ENCODE data around the gene GPS1.
A peak's percentile ranks its signal among the peaks of the same experiment; 100 is the strongest.

GPS1 gene

GRCh38 chr17:82101767-82102679, 50.3 kb downstream of the GPS1 start:
- TF ChIP-seq EZH2phosphoT487 (conservative IDR thresholded peaks at IDR 0.05; ENCODE audit: low read length), result no peak
- TF ChIP-seq CTCF (IDR thresholded peaks at IDR 0.05; ENCODE audit: insufficient read depth, low read length, poor library complexity, severe bottlenecking), result no peak
- H3K36me3 ChIP-seq (ENCODE audit: low read length), result no peaks in the 10 kb centered on the region
- H3K9ac ChIP-seq (ENCODE audit: low read length), result no peak overlapping the region
- no peaks in the 10 kb centered on the region for H3K9me3 ChIP-seq (ENCODE audit: insufficient read depth, low read length)
- no peak overlapping the region for H3K4me3 ChIP-seq (ENCODE audit: insufficient read depth, low read length, poor library complexity, severe bottlenecking)
- H3K4me2 ChIP-seq (ENCODE audit: low read depth, low read length, poor library complexity, severe bottlenecking), result no peak overlapping the region
- no peaks in the 10 kb centered on the region for H4K20me1 ChIP-seq (ENCODE audit: low read depth, low read length)
- peaks cover 10% of the 10 kb centered on the region for H3K79me2 ChIP-seq (ENCODE audit: insufficient read depth, low read length)
- no peaks in the 10 kb centered on the region for H3K9me2 ChIP-seq (replicated peaks; ENCODE audit: insufficient read depth, low read length)
- H3F3A ChIP-seq (ENCODE audit: insufficient read depth), result peaks cover 36% of the 10 kb centered on the region
- no peaks in the 10 kb centered on the region for H3K27me3 ChIP-seq (ENCODE audit: low read length)
- H2AFZ ChIP-seq (ENCODE audit: low read depth, low read length, severe bottlenecking), result no peak overlapping the region
- peak overlapping the region; percentile 94 for H3K27ac ChIP-seq (ENCODE audit: low read depth, low read length)

DNA sequence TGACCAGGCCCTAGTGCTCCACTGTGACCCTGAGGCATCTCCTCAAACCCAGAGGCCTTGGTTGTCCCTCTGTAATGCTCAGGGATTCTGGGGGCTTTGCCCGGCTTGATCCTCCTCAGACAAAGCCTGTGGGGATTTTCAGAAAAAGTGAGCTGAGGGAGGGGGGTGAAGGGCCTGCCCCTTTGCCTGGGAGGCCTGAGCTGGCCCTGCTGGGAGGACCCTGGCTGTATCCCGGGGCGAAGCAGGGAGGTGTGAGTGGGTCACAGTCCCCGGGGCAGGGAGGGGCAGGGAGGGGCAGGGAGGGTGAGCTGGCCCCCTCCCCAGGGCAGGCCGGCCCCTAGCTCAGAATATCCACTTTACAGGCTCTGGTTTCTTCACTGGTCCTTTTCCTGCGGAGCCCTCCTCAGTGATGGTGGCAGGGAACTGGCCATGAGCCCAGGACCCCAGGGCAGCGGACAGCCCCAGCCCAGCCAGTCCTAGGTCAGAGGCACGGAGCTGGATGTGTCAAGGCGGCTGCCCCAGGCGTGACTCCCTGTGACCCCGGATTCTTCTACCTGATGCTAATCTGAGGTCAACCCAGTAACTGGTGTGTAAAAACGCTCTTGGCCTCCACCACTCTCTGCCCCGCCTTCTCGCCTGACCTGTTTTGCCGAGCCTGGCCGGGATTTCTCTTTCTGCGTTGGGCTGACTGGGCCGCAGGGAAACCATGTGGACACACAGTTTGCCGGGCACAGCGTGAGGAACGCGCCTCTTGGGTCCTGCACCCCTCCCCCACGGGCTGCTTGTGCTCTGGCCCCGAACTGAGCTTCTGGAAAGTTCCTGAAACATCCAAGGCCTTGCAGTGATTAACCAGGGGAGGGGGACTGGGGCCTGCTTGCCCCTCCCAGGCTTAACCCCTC, 52.1 kb downstream of the GPS1 start:
- Histone ChIP-seq H3K4me3 (ENCODE audit: insufficient read depth, low read length, poor library complexity, severe bottlenecking) (no peak overlapping the region), H3K9ac (ENCODE audit: low read length) (no peak overlapping the region), H4K20me1 (ENCODE audit: low read depth, low read length) (no peaks in the 10 kb centered on the region), H3K27me3 (ENCODE audit: low read length) (no peaks in the 10 kb centered on the region), H3K27ac (ENCODE audit: low read depth, low read length) (no peak overlapping the region), H3K9me3 (ENCODE audit: insufficient read depth, low read length) (no peaks in the 10 kb centered on the region), H3K4me2 (ENCODE audit: low read depth, low read length, poor library complexity, severe bottlenecking) (no peak overlapping the region), H3K36me3 (ENCODE audit: low read length) (no peaks in the 10 kb centered on the region), H2AFZ (ENCODE audit: low read depth, low read length, severe bottlenecking) (no peak overlapping the region), H3K9me2 (replicated peaks; ENCODE audit: insufficient read depth, low read length) (no peaks in the 10 kb centered on the region), H3K79me2 (ENCODE audit: insufficient read depth, low read length) (no peaks in the 10 kb centered on the region), H3F3A (ENCODE audit: insufficient read depth) (peaks cover 36% of the 10 kb centered on the region)
- TF ChIP-seq CTCF (IDR thresholded peaks at IDR 0.05; ENCODE audit: insufficient read depth, low read length, poor library complexity, severe bottlenecking) (no peak), EZH2phosphoT487 (conservative IDR thresholded peaks at IDR 0.05; ENCODE audit: low read length) (no peak)

DNA sequence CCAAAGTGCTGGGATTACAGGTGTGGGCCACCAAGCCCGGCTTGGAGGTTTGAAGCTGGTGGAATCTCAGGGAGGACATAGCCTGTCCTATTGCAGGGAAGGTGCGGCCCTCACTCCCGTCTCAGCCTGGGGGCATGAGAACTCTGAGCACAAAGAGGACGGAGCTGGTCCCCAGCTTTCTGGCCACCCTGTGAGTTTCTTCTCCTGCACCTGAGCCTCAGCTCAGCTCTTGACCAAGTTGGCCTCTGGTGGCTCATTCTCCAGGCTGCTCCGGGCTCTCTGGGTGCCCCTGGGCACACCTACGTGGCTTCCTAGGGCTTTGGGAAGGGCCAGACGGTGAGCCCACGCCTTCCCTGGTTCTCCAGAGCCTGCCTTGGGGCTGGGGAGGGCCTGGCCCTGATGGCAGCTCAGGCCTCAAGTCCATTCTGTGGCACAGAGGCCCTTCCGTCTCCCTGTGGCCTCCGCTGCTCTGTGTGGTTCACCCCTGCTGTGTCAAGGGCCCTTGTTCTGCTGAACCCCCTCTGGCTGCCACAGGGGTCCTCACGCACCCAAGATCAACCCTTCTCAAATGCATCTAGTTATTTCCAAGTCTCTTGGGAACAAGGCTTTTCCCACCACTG, 53.2 kb downstream of the GPS1 start:
- Histone ChIP-seq H3K9me2 (replicated peaks; ENCODE audit: insufficient read depth, low read length) (no peaks in the 10 kb centered on the region), H3K4me3 (ENCODE audit: insufficient read depth, low read length, poor library complexity, severe bottlenecking) (no peak overlapping the region), H3K79me2 (ENCODE audit: insufficient read depth, low read length) (no peaks in the 10 kb centered on the region), H2AFZ (ENCODE audit: low read depth, low read length, severe bottlenecking) (no peak overlapping the region), H3K4me2 (ENCODE audit: low read depth, low read length, poor library complexity, severe bottlenecking) (peak overlapping the region; percentile 66), H3K27ac (ENCODE audit: low read depth, low read length) (no peak overlapping the region), H3K27me3 (ENCODE audit: low read length) (no peaks in the 10 kb centered on the region), H3K36me3 (ENCODE audit: low read length) (no peaks in the 10 kb centered on the region), H3K9ac (ENCODE audit: low read length) (no peak overlapping the region), H3K9me3 (ENCODE audit: insufficient read depth, low read length) (no peaks in the 10 kb centered on the region), H3F3A (ENCODE audit: insufficient read depth) (peaks cover 28% of the 10 kb centered on the region), H4K20me1 (ENCODE audit: low read depth, low read length) (no peaks in the 10 kb centered on the region)
- TF ChIP-seq EZH2phosphoT487 (conservative IDR thresholded peaks at IDR 0.05; ENCODE audit: low read length) (no peak), CTCF (IDR thresholded peaks at IDR 0.05; ENCODE audit: insufficient read depth, low read length, poor library complexity, severe bottlenecking) (no peak)
